ENCODE measurements around the gene SLAMF7. TPM values are rescaled to one million over a fixed set of nuclear protein-coding genes. Genes with fewer than 3 reads are reported as not detected.

Gene SLAMF7
- total RNA-seq, 1 experiment from 2014 or later: not detected

DNA sequence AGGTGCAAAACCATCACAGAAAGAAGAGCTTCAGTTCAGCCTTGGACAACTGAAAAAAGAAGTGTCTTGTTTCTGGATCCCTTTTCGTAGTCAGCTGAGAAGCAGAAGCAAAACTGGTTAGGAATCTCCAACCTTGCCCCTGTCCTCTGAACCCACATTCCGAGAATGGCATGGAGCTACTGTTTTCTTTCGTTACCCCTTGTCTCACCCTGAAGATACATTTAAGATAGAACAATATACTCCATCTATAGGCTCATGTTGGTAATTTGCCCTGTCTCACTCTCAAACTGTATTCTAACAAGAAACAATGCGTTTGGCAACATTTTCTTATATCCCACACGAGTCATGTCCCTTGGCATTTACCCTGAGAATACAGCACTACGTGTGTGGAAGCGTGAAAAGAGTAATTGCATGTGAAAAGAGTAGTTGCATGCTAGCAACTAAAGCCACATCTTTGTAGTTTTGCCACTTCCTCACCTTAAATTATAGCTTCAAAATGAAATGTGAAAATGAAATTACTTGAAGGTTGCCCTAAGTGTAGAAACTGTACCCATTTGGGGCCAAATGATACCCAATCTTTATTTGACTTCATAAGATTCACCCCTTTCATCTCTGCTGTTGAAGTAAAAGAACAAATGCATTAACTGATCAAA is 5.3 kb downstream of the SLAMF7 start:
- H3K4me3 ChIP-seq (ENCODE audit: low read depth, low read length): no peak overlapping the region
- BruUV-seq (replicated peaks): no TSS peak
- intact Hi-C loops (cut with micrococcal nuclease; ENCODE audit: unreplicated experiment): no loop called here
- H3K27me3 ChIP-seq (replicated peaks; ENCODE audit: control insufficient read depth, insufficient read depth, low read length): no peaks in the 10 kb centered on the region
- H3K36me3 ChIP-seq (ENCODE audit: control insufficient read depth, insufficient read depth, low read length): no peaks in the 10 kb centered on the region
- H3K4me3 Mint-ChIP-seq (ENCODE audit: unreplicated experiment): no peak overlapping the region
- no peaks in the 10 kb centered on the region for H3K4me1 ChIP-seq
- TF ChIP-seq, protein P1, sequence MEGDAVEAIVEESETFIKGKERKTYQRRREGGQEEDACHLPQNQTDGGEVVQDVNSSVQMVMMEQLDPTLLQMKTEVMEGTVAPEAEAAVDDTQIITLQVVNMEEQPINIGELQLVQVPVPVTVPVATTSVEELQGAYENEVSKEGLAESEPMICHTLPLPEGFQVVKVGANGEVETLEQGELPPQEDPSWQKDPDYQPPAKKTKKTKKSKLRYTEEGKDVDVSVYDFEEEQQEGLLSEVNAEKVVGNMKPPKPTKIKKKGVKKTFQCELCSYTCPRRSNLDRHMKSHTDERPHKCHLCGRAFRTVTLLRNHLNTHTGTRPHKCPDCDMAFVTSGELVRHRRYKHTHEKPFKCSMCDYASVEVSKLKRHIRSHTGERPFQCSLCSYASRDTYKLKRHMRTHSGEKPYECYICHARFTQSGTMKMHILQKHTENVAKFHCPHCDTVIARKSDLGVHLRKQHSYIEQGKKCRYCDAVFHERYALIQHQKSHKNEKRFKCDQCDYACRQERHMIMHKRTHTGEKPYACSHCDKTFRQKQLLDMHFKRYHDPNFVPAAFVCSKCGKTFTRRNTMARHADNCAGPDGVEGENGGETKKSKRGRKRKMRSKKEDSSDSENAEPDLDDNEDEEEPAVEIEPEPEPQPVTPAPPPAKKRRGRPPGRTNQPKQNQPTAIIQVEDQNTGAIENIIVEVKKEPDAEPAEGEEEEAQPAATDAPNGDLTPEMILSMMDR (IDR thresholded peaks at IDR 0.05; ENCODE audit: insufficient read depth in 1 of 2, low read depth in 1 of 2, low read length in 1 of 2, severe bottlenecking in 1 of 2, unreplicated experiment in 1 of 2): no peak
- no peak for DNase-seq
- no peak overlapping the region for H3K27ac Mint-ChIP-seq (ENCODE audit: unreplicated experiment)
- ChIA-PET CTCF (no interaction called here), POLR2A (no interaction called here)
- no peaks in the 10 kb centered on the region for H3K4me1 Mint-ChIP-seq (ENCODE audit: low read depth, unreplicated experiment)
- peaks cover 3% of the 10 kb centered on the region for H3K27me3 Mint-ChIP-seq (ENCODE audit: insufficient read depth, unreplicated experiment)
- H3K9me3 Mint-ChIP-seq (ENCODE audit: unreplicated experiment): no peaks in the 10 kb centered on the region
- H3K9me3 ChIP-seq: no peaks in the 10 kb centered on the region
- no peaks in the 10 kb centered on the region for H3K36me3 Mint-ChIP-seq (ENCODE audit: insufficient read depth, unreplicated experiment)

GRCh38 chr1:160744852-160745520 is 5.9 kb downstream of the SLAMF7 start:
- Mint-ChIP-seq H3K4me1 (ENCODE audit: low read depth, unreplicated experiment) (no peaks in the 10 kb centered on the region), H3K27me3 (ENCODE audit: insufficient read depth, unreplicated experiment) (peaks cover 3% of the 10 kb centered on the region), H3K4me3 (ENCODE audit: unreplicated experiment) (no peak overlapping the region), H3K9me3 (ENCODE audit: unreplicated experiment) (no peaks in the 10 kb centered on the region), H3K27ac (ENCODE audit: unreplicated experiment) (no peak overlapping the region), H3K36me3 (ENCODE audit: insufficient read depth, unreplicated experiment) (no peaks in the 10 kb centered on the region)
- TF ChIP-seq, protein P1 (IDR thresholded peaks at IDR 0.05; ENCODE audit: insufficient read depth in 1 of 2, low read depth in 1 of 2, low read length in 1 of 2, severe bottlenecking in 1 of 2, unreplicated experiment in 1 of 2): no peak
- DNase-seq: no peak
- Histone ChIP-seq H3K4me1 (no peaks in the 10 kb centered on the region), H3K27me3 (replicated peaks; ENCODE audit: control insufficient read depth, insufficient read depth, low read length) (no peaks in the 10 kb centered on the region), H3K4me3 (ENCODE audit: low read depth, low read length) (no peak overlapping the region), H3K36me3 (ENCODE audit: control insufficient read depth, insufficient read depth, low read length) (no peaks in the 10 kb centered on the region), H3K9me3 (no peaks in the 10 kb centered on the region)
- POLR2A ChIA-PET: no interaction called here
- CTCF ChIA-PET: no interaction called here
- no TSS peak for BruUV-seq (replicated peaks)
- intact Hi-C loops (cut with micrococcal nuclease; ENCODE audit: unreplicated experiment): no loop called here

- no peak overlapping the region for H3K4me3 Mint-ChIP-seq (ENCODE audit: unreplicated experiment)
- no peaks in the 10 kb centered on the region for H3K9me3 Mint-ChIP-seq (ENCODE audit: unreplicated experiment)
- ChIA-PET CTCF (no interaction called here), POLR2A (no interaction called here)
- no peaks in the 10 kb centered on the region for H3K36me3 Mint-ChIP-seq (ENCODE audit: insufficient read depth, unreplicated experiment)
- intact Hi-C loops (cut with micrococcal nuclease; ENCODE audit: unreplicated experiment): no loop called here
- no peak overlapping the region for H3K27ac Mint-ChIP-seq (ENCODE audit: unreplicated experiment)
- DNase-seq: no peak
- Histone ChIP-seq H3K4me1 (no peaks in the 10 kb centered on the region), H3K36me3 (ENCODE audit: control insufficient read depth, insufficient read depth, low read length) (no peaks in the 10 kb centered on the region), H3K9me3 (no peaks in the 10 kb centered on the region), H3K27me3 (replicated peaks; ENCODE audit: control insufficient read depth, insufficient read depth, low read length) (no peaks in the 10 kb centered on the region), H3K4me3 (ENCODE audit: low read depth, low read length) (no peak overlapping the region)
- peaks cover 3% of the 10 kb centered on the region for H3K27me3 Mint-ChIP-seq (ENCODE audit: insufficient read depth, unreplicated experiment)
- no peaks in the 10 kb centered on the region for H3K4me1 Mint-ChIP-seq (ENCODE audit: low read depth, unreplicated experiment)
- BruUV-seq (replicated peaks): no TSS peak
- TF ChIP-seq, protein P1 (IDR thresholded peaks at IDR 0.05; ENCODE audit: insufficient read depth in 1 of 2, low read depth in 1 of 2, low read length in 1 of 2, severe bottlenecking in 1 of 2, unreplicated experiment in 1 of 2): no peak
Measured at GRCh38 chr1:160745551-160745950, 6.5 kb downstream of the SLAMF7 start.

Data from Caco-2 (cell line).